ENCODE results near the gene PRDM16.

The PRDM16 gene

DNA sequence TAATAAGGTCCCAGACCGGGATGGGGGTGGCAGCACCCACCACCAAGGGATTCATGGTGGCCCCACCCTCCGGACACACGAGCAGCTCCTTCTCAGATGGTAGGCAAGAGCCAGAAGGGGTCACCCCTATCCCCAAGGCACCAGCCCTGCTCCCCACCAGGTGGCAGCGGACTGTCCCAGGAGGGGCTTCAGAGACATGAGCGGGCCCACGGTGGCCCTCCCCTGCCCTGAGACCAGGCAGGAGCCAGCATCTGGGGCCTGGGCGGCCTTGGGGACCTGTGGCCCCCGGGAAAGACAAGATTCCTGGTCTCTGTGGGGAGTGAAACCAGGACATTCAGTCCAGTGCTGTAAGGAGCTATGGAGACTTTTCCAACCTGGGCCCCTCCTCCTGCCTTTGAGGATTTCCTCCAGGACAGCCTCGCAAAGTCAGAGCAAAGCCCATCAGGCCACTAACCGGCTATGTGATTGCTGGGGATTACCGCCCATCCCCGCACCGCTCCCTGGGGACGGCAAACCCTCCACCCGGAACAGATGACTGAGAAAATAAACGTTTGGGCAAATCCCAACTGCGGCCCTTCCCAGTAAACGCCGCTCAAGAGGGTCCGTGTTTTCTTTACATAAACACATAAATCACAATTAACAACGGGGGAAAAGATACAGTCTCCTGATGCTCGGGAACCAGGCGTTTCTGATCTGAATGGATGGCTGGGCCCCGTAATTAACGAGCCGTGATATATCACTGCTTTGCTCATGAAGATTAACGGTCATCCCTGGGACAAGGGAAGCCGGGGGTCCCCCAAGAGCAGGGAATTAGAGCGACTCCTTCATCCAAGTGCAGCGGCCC is 334.6 kb downstream of the PRDM16 start (continued):
- TF ChIP-seq, protein P1, sequence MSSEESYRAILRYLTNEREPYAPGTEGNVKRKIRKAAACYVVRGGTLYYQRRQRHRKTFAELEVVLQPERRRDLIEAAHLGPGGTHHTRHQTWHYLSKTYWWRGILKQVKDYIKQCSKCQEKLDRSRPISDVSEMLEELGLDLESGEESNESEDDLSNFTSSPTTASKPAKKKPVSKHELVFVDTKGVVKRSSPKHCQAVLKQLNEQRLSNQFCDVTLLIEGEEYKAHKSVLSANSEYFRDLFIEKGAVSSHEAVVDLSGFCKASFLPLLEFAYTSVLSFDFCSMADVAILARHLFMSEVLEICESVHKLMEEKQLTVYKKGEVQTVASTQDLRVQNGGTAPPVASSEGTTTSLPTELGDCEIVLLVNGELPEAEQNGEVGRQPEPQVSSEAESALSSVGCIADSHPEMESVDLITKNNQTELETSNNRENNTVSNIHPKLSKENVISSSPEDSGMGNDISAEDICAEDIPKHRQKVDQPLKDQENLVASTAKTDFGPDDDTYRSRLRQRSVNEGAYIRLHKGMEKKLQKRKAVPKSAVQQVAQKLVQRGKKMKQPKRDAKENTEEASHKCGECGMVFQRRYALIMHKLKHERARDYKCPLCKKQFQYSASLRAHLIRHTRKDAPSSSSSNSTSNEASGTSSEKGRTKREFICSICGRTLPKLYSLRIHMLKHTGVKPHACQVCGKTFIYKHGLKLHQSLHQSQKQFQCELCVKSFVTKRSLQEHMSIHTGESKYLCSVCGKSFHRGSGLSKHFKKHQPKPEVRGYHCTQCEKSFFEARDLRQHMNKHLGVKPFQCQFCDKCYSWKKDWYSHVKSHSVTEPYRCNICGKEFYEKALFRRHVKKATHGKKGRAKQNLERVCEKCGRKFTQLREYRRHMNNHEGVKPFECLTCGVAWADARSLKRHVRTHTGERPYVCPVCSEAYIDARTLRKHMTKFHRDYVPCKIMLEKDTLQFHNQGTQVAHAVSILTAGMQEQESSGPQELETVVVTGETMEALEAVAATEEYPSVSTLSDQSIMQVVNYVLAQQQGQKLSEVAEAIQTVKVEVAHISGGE (tag by site-specific recombination; conservative IDR thresholded peaks at IDR 0.05; ENCODE audit: low read depth): 0 out of 2 replicates have a peak, but pooled peaks have one; percentile 14
- TF ChIP-seq, protein P2, sequence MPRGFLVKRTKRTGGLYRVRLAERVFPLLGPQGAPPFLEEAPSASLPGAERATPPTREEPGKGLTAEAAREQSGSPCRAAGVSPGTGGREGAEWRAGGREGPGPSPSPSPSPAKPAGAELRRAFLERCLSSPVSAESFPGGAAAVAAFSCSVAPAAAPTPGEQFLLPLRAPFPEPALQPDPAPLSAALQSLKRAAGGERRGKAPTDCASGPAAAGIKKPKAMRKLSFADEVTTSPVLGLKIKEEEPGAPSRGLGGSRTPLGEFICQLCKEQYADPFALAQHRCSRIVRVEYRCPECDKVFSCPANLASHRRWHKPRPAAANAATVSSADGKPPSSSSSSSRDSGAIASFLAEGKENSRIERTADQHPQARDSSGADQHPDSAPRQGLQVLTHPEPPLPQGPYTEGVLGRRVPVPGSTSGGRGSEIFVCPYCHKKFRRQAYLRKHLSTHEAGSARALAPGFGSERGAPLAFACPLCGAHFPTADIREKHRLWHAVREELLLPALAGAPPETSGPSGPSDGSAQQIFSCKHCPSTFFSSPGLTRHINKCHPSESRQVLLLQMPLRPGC (tag by site-specific recombination; IDR thresholded peaks at IDR 0.05): peak; percentile 95
- no peak for TF ChIP-seq ZFP3 (tag by site-specific recombination; IDR thresholded peaks at IDR 0.05; ENCODE audit: low read depth)
- TF ChIP-seq, protein P3, sequence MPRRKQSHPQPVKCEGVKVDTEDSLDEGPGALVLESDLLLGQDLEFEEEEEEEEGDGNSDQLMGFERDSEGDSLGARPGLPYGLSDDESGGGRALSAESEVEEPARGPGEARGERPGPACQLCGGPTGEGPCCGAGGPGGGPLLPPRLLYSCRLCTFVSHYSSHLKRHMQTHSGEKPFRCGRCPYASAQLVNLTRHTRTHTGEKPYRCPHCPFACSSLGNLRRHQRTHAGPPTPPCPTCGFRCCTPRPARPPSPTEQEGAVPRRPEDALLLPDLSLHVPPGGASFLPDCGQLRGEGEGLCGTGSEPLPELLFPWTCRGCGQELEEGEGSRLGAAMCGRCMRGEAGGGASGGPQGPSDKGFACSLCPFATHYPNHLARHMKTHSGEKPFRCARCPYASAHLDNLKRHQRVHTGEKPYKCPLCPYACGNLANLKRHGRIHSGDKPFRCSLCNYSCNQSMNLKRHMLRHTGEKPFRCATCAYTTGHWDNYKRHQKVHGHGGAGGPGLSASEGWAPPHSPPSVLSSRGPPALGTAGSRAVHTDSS (tag by site-specific recombination; IDR thresholded peaks at IDR 0.05): no peak; the same call in 1 of the 2 replicates
- peak; percentile 64; the same call in 1 of the 2 replicates for TF ChIP-seq GLIS2 (tag by site-specific recombination; IDR thresholded peaks at IDR 0.05)
- no peak for TF ChIP-seq ZNF433 (tag by site-specific recombination; IDR thresholded peaks at IDR 0.05; ENCODE audit: low read depth)
- no peak for TF ChIP-seq ZNF138 (tag by site-specific recombination; IDR thresholded peaks at IDR 0.05; ENCODE audit: borderline replicate concordance)
- TF ChIP-seq, protein P4, sequence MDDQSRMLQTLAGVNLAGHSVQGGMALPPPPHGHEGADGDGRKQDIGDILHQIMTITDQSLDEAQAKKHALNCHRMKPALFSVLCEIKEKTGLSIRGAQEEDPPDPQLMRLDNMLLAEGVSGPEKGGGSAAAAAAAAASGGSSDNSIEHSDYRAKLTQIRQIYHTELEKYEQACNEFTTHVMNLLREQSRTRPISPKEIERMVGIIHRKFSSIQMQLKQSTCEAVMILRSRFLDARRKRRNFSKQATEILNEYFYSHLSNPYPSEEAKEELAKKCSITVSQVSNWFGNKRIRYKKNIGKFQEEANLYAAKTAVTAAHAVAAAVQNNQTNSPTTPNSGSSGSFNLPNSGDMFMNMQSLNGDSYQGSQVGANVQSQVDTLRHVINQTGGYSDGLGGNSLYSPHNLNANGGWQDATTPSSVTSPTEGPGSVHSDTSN (CRISPR knock-in tag; IDR thresholded peaks at IDR 0.05): no peak
- TF ChIP-seq HOXD13 (CRISPR knock-in tag; IDR thresholded peaks at IDR 0.05; ENCODE audit: borderline replicate concordance): peak; percentile 15; the same call in 1 of the 2 replicates
- no peak for TF ChIP-seq ZBTB7A (tag by site-specific recombination; IDR thresholded peaks at IDR 0.05; ENCODE audit: low read depth)
- TF ChIP-seq ZEB2 (tag by site-specific recombination; IDR thresholded peaks at IDR 0.05): peak; percentile 99
- no peak for TF ChIP-seq SP3 (tag by site-specific recombination; IDR thresholded peaks at IDR 0.05)
- no peak for TF ChIP-seq ZNF621 (tag by site-specific recombination; IDR thresholded peaks at IDR 0.05)
- no peak for TF ChIP-seq ZNF112 (tag by site-specific recombination; IDR thresholded peaks at IDR 0.05)
- TF ChIP-seq ZNF664 (tag by site-specific recombination; IDR thresholded peaks at IDR 0.05): peak; percentile 74
- TF ChIP-seq ZNF24 (tag by site-specific recombination; IDR thresholded peaks at IDR 0.05): peak; percentile 97
- TF ChIP-seq ZNF549 (tag by site-specific recombination; IDR thresholded peaks at IDR 0.05): no peak
- TF ChIP-seq, protein P5, sequence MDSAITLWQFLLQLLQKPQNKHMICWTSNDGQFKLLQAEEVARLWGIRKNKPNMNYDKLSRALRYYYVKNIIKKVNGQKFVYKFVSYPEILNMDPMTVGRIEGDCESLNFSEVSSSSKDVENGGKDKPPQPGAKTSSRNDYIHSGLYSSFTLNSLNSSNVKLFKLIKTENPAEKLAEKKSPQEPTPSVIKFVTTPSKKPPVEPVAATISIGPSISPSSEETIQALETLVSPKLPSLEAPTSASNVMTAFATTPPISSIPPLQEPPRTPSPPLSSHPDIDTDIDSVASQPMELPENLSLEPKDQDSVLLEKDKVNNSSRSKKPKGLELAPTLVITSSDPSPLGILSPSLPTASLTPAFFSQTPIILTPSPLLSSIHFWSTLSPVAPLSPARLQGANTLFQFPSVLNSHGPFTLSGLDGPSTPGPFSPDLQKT (IDR thresholded peaks at IDR 0.05; ENCODE audit: borderline replicate concordance, low read depth, low read length): no peak
- peak; percentile 69; the same call in 1 of the 2 replicates for TF ChIP-seq ZNF10 (tag by site-specific recombination; IDR thresholded peaks at IDR 0.05)
- TF ChIP-seq, protein P6, sequence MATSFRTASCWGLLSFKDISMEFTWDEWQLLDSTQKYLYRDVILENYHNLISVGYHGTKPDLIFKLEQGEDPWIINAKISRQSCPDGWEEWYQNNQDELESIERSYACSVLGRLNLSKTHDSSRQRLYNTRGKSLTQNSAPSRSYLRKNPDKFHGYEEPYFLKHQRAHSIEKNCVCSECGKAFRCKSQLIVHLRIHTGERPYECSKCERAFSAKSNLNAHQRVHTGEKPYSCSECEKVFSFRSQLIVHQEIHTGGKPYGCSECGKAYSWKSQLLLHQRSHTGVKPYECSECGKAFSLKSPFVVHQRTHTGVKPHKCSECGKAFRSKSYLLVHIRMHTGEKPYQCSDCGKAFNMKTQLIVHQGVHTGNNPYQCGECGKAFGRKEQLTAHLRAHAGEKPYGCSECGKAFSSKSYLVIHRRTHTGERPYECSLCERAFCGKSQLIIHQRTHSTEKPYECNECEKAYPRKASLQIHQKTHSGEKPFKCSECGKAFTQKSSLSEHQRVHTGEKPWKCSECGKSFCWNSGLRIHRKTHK (tag by site-specific recombination; IDR thresholded peaks at IDR 0.05): no peak
- TF ChIP-seq ZNF585B (tag by site-specific recombination; IDR thresholded peaks at IDR 0.05): no peak
- TF ChIP-seq ZNF555 (tag by site-specific recombination; conservative IDR thresholded peaks at IDR 0.05): no peak
- TF ChIP-seq, protein P7, sequence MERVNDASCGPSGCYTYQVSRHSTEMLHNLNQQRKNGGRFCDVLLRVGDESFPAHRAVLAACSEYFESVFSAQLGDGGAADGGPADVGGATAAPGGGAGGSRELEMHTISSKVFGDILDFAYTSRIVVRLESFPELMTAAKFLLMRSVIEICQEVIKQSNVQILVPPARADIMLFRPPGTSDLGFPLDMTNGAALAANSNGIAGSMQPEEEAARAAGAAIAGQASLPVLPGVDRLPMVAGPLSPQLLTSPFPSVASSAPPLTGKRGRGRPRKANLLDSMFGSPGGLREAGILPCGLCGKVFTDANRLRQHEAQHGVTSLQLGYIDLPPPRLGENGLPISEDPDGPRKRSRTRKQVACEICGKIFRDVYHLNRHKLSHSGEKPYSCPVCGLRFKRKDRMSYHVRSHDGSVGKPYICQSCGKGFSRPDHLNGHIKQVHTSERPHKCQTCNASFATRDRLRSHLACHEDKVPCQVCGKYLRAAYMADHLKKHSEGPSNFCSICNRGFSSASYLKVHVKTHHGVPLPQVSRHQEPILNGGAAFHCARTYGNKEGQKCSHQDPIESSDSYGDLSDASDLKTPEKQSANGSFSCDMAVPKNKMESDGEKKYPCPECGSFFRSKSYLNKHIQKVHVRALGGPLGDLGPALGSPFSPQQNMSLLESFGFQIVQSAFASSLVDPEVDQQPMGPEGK (tag by site-specific recombination; IDR thresholded peaks at IDR 0.05): peak; percentile 71
- TF ChIP-seq ZNF473 (tag by site-specific recombination; IDR thresholded peaks at IDR 0.05): no peak
- TF ChIP-seq ZNF214 (tag by site-specific recombination; IDR thresholded peaks at IDR 0.05; ENCODE audit: borderline replicate concordance): no peak
